Renal cortex interstitium (tissue), 11 donors: Measurements from ENCODE around the gene SYNE3. TPM values are rescaled to one million over a fixed set of nuclear protein-coding genes. Genes with fewer than 3 reads are reported as not detected.

Experiments
- DNase-seq, 11 donors: peaks; one replicate each; pipeline ENCODE4 v3.0.0-alpha.2; 2013; ENCODE audit warnings: low read depth in 9 of 11, low spot score in 4 of 11; ENCODE audit errors: extremely low read depth in 1 of 11
- polyA plus RNA-seq, 3 donors: library from polyadenylated mRNA; unstranded; fragments of 120-200 nt; gene quantifications; one replicate each; pipeline ENCODE4 v1.2.1, GENCODE V29; 2013; ENCODE audit not compliant: insufficient read length in 3 of 3

The SYNE3 gene
- polyA plus RNA-seq, 3 donors: 1.9 to 2.2 (median 2.1) TPM

DNA sequence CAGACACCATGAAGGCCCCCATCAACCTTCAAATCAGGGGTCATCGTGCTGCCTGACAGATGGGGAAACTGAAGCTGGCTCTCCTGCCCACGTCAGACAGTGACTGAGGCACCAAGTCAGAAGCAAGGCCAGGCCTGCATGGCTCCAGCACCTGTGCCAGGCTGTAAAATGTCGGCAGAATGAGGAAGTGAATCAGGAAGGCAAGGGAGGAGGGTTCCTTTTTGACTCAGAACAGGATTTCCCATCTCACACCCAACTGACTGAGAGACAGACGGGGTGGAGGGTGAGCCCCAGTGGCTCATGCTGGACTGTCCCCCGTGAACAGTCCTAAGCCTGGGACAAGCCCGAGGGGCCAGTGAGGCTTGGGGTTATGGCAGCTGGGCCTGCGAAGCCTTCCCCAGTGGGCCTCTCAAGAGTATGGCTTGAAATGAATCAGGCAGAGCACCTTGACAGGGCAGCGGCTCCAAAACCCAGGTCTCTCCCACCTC, 20.9 kb downstream of the SYNE3 start:
- no peak for DNase-seq

DNA sequence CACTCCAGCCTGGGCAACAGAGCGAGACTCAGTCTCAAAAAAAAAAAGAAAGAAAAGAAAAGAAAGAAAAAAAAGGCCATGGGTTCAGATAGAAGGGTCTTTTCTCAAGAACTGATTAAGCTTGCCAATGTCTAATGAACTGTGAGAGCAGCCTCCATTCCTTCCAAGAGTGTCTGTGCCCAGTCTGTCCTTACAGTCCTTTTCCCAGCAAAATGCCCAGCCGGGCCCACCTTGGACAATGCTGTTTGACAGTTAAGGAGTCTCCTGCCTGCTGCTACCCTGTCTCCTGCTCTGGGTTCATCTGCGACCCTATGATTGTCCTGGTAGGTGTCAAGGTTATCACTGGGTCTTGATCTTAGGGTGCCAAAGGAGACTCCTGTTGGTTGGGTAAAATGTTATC, 21.4 kb downstream of the SYNE3 start:
- DNase-seq: no peak

DNA sequence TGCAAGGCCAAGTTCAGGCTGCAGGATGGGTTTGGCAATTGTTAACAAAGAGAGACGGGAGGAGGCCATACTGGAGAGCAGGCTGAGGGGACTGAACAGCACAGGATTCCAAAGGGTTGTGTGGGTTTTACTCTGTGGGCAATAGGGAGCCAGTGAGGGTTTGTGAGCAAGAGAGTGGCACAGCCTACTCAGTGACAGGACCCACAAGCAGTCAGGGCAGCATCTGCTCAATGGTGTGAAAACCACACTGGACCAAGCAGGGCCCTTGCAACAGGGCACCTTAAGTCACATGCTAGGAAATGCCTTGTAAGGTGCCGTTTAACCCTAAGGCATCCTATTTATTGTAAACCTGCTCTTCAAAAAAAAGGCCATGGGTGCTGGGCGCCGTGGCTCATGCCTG, 22.0 kb downstream of the SYNE3 start:
- no peak for DNase-seq

DNA sequence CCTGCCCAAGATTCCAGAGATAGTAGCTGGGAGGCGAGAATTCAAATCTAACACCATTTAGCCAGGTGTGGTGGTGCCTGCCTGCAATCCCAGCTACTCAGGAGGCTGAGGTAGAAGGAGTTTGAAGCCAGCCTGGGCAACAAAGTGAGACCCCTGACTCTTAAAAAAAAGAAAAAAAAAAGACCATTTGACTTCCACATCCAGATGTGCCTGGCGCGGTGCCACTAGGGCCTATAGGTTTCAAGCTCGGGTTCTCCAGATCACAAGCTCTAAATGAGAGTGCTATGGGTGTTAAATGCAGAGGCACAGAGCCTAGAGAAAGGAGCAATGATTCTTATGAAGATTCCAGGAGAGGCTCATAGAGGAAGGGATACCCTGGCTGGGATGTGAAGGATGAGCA, 22.5 kb downstream of the SYNE3 start:
- no peak for DNase-seq

DNA sequence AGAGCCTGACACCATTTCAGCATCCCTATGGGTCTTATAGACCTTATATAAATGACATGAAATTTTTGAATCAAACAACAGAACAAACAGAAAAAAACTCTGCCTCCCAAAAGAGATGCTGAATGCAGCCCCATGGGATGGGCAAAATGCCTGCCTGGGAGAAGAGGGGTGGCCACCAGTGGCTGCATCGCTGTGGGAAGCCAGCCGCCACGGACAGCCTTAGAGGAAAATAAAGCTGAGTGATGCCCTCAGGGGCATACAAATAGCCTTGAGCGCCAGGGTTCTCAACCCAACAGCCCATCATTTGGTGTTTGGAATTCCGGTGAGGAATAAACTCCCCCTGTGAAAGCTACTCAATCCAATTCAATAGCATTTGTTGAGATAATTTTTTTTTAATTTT, 22.9 kb downstream of the SYNE3 start:
- no peak for DNase-seq

DNA sequence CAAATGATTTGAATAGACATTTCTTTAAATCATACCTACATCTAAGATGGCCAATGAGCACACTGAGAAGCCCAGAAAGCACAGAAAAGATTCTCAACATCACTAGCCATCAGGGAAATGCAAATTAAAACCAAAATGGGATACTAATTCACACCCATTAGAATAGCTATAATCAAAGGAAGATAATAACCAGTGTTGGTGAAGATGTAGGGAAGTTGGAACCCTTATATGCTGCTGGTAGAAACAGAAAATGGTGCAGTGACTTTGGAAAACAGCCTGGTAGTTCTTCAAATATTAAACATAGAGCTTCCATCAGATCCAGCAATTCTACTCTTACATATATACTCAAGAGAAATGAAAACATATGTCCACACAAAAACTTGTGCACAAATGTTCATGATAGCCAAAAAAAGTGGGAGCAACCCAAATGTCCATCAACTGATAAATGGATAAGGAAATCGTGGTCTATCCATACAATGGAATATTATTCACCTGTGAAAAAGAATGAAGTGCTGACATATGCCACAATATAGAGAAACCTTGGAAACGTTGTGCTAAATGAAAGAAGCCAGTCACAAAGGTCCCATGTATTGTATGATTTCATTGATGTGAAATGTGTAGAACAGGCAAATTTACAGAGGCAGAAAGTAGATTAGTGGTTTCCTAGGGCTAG, 24.4 kb downstream of the SYNE3 start:
- DNase-seq: no peak

DNA sequence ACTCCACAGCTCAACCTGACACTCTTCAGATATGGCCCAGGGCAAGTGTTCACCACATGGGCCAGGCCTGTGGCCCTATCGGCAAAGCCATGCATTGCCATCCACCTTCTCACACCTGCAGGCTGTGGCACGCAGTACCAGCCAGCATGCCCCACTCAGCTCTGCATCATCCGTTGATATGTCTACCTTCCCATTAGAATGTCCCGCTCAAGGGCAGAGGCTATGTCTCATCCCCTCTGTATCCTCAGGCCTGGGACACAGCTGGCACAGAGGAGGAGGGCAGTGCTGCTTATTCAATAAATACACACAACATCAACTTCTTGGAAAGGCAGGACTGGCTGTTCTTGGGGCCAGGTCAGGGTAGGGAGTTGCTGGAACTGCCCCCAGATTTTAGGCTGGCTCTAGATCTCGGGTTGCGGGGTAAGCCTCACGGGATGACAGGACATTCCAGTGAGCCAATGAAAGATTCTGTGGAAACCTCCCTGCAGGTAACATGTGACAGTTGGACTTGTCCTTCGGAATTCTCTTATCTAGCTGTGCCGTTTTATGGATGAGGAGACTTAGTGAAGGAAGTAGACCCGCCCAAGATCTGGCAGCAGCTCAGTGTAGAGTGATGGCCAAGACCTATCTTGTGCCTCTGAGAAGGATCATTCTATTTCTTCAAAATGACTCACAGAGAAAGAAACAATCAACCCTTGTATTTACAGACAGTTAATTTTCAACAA, 25.6 kb downstream of the SYNE3 start:
- no peak for DNase-seq

DNA sequence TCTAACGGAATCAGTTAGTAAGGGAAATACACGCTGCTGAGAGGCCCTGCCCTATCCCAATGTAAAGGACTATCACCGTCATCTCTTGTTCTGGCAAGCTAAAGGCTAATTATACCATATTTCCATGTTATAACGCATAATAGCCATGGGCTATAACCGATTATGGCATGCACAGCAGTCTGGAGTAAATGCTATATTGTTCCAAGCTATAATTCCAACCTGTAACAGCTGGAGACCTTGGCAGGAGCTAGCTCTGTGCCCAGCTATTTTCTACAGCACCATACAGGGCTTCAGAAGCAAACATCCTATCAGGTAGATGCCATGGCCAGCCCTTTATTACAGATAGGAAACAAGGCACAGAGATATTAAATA, 26.3 kb downstream of the SYNE3 start:
- no peak for DNase-seq

DNA sequence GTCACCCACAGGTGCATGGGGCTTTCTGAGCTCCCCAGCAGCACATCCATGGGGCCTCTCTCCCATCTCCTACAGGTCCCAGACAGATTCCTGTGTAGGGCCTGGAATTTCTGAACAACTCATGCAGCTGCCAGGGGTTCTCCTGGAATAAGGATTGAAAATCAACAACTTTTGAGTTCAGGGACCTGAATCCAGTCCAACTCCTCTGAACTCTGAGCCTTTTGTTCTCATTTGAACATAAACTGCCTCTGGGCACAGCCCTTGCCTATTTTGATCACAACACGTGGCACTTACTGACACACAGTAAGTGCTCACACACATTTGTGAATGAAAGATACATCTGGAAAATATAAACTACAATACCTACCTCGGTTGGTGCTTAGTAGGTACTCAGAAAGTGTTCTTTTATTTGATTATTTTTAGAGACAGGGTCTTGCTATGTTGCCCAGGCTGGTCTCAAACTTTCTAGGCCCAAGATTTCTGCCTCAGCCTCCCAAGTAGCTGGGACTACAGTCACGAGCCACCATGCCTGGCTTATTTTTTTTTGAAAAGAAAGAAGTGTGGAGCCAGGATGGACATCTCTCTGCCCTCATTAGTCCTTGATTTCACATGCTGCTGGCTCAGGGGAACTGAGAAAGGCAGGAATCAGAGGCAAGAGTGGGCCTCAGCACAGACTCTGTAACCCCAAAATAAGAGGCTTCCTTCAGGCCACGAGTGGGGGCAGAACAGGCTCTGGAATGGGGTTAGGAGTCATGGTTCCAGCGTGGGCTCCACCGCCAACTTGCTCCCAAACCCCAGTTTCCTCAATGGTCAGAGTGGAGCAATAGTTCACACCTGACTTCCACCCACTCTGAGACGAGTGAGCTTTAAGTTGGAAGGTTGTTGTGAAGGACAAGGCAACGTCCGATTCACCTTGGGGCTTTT, 27.0 kb downstream of the SYNE3 start:
- DNase-seq: no peak

DNA sequence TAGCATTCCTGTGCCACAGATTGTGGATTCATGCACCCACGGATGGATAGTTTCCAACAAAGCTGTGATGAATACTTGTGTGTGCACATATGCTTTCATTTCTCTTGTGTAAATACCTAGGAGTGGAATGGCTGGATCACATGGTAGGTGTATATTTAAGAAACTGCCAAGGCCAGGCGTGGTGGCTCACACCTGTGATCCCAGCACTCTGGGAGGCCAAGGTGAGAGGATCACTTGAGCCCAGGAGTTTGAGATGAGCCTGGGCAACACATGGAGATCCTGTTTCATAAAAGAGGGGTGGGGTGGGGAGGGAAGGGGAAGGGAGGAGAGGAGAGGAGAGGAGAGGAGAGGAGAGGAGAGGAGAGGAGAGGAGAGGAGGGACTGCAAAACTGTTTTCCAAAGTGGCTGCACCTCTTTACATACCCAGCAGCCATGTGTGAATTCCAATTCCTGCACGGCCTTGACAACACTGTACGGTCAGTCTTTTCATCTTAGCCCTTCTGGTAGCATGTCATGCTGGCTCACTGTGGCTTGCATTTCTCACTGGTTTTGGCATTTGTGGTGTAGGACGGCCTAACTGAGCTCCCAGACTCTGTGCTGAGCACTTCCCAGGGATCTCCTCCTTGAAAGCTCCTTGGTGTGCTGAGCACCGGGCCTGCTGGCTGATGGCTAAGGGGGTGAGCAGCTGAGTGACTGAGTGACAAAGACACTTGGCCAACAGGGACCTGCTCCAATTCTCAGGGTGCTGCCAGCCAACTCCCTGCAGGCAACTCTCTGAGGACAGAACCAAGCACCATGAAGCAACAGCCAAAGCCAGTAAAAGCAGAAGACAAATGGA, 27.9 kb downstream of the SYNE3 start:
- no peak for DNase-seq

DNA sequence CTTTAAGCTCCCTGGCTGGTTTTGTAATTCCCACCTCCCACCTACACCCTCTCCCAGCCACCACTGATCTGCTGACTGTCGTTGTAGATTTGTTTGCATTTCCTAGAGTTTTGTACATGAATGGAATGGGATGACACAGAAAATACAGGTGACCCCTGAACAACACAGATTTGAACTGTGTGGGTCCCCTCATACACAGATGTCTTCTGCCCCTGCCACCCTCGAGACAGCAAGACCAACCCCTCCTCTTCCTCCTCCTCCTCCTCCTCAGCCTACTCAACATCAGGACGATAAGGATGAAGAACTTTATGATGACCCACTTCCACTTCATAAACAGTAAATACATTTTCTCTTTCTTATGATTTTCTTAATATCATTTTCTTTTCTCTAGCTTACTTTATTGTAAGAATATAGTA, 28.8 kb downstream of the SYNE3 start:
- no peak for DNase-seq

DNA sequence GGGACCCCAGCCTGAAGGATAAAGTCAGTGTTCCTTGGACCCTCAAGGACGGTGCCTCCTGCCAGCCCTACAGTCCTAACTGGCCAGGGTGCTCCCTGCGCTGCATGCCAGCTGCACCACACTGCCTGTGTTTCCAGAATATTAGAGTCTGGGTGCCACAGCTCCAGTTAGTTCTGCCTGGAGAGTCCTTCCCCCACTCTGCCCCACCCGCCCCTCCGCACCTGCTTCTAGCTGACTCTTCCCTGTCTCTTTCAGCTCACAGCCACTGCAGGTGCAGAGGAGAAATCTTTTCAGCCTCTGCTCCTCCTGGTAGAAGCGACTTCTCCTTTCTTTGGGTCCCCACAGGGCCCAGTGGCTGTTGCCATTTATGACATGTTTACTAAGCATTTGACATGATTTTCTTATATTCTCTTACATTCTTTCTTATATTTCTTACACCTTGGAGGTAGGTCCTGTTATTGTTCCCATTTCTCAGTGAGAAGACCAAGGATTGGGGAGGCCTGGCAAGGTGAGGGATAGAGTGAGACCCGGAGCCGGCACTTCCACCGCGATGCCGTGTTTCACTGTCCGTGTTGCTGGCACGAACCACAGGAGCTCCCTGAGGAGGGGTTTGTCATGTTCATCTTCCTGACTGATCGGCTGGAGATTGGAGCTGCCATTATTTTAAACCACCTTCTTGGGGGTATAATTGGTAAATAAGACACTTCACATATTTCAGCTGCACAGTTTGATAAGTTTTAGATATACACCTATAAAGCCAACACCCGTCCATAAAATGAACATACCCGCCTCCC, 29.4 kb downstream of the SYNE3 start:
- no peak for DNase-seq

DNA sequence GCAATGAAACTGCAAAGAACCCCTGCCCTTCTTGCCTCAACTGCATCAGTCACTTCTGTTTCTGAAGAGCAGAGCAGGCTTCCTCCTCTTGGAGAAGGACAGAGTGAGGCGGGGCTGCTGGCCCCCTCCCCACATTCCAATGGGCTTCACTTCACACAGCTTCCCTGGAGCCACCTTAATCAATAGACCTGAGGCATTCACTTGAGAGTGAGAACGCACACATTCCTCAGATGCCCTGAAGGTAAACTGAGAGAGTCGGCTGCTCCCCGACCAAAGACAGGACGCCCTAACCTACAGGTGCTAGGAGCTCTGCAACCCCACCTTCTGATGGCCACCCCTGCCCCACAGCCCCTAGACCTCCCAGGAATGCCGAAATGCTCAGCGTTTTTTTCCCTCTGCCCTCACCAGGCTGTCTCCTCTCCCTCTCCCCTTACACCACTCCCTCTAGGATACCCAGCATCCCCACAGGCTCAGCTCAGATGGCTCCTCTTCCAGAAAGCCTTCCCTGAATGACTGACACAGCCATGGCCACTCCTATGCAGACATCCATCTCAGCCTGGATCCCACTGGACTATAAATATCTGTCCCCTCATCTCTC, 31.1 kb downstream of the SYNE3 start:
- no peak for DNase-seq

DNA sequence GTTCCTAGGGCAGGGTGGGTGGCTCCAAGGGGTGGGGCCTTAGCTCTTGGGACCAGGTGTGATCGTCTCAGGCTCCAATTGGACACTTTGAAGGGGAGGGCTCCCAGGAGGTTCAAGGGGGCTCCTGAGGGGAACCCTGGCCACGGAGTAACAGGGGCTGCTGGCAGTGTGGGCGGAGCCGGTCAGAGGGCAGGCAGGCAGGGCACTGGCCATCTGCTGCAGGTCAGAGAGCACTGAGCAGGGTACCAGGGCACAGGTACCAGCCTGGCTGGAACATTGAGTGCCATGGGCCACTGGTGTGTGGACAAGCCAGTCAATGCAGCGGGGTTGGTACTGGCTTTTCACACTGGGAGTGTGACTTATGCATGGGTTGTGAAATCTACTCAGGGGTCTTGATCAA, 32.2 kb downstream of the SYNE3 start:
- DNase-seq: no peak

DNA sequence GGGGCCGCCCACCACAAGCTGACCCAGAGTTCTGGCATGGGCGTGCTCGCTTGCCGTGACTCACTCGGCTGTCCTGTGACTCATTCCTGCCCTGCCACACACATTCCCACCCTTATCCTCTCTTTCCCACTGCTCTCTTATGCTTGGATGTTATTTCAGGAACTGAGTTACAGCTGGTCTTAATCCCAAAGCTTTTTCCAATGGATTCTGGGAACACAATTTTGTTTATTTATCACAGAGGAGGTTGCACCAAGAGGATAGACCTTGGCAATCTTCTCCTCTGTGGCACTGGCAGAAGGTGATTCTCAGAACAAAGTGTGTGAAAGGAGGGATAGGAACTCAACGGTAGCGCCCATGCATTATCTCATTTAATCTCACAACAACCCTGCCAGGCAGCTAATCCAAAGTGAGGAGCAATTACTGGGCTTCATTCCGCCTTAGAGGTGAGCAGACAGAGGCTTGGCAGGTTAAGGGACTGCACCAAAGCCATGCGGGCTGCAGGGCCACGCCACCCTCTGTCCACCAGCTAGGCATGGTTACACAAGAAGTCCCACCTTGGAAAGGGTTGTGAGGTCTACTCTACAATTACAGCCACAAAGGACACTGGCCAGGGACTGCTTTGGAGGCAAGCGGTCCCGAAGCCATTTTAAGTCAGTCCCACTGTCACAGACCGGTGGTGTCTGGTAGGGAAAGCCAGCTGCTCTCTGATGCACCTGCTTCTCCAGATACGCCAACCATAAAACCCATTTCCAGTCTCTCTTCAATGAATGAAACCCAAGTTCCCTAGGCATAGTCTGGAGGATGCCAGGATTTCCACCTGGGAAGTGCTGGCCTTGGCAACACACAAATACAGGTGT, 32.9 kb downstream of the SYNE3 start:
- DNase-seq: no peak

DNA sequence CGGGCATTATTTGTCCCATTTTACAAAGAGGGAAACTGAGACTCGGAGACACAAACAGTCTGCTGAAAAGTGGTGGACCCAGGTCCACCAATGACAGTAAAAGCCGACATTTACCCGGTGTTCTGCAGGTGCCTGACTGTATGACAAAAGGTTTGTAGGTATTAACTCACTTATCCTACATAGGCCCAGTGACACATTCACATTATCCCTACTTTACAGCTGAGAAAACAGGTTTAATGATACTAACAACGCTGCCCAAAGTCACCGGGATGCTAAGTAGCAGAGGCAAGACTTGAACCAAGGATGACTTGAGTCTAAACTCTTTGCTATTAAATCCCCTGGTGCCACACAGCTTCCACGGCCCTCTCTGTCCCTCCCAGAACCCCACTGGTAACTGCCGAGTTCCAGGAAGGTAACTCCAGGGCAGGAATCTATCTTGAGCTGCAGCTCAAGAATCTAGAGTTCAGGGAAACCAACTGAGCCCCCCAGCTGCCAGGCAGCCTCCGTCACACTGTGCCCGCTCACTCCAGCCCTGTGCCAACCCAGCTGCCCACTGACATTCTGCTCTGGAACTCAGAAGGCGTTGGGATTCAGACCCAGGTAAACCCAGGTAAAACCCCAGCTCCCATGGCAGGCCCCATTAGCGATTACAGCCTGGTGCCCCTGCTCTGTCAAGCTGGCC, 33.7 kb downstream of the SYNE3 start:
- DNase-seq: no peak
